Subcutaneous adipose tissue (tissue), 4 donors: ENCODE data around the gene TEX29. TPM values are rescaled to one million over a fixed set of nuclear protein-coding genes. Genes with fewer than 3 reads are reported as not detected.

Experiments
- total RNA-seq, 4 donors: library from RNA; depleted of rRNA; stranded (reverse); fragments of >200 nt; gene quantifications; one replicate each; pipeline ENCODE4 v1.1.0, GENCODE V29; 2016
- TF ChIP-seq, protein P1 (sequence below): fragments of 450-650 bp; IDR thresholded peaks from one replicate; pipeline ENCODE4 v1.5.1; 2016; ENCODE audit warnings: low read depth, mild to moderate bottlenecking, control low read depth, antibody characterized with exemption, moderate library complexity

Gene TEX29
- total RNA-seq, 4 donors from 2014 or later: not detected

DNA sequence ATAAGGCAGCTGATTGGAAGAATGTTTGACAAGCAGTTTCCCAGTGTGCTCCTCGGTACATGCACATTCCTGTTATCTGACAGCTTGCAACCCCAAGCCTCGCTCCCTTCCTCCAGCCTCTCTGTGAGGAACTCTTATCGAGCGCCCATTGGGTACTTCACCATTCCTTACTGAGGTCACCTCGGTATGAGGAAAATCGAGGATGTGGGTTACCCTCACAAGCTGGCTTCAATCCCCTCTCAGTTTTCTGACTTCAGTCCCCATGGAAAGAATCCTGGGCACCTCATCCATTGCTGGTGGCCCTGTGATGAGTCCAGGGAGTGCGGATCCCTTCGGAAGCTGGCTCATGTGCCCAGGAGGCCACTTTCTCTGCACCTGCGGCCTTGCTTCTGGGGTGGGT is 17.3 kb downstream of the TEX29 start:
- TF ChIP-seq, protein P1, sequence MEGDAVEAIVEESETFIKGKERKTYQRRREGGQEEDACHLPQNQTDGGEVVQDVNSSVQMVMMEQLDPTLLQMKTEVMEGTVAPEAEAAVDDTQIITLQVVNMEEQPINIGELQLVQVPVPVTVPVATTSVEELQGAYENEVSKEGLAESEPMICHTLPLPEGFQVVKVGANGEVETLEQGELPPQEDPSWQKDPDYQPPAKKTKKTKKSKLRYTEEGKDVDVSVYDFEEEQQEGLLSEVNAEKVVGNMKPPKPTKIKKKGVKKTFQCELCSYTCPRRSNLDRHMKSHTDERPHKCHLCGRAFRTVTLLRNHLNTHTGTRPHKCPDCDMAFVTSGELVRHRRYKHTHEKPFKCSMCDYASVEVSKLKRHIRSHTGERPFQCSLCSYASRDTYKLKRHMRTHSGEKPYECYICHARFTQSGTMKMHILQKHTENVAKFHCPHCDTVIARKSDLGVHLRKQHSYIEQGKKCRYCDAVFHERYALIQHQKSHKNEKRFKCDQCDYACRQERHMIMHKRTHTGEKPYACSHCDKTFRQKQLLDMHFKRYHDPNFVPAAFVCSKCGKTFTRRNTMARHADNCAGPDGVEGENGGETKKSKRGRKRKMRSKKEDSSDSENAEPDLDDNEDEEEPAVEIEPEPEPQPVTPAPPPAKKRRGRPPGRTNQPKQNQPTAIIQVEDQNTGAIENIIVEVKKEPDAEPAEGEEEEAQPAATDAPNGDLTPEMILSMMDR: no peak

DNA sequence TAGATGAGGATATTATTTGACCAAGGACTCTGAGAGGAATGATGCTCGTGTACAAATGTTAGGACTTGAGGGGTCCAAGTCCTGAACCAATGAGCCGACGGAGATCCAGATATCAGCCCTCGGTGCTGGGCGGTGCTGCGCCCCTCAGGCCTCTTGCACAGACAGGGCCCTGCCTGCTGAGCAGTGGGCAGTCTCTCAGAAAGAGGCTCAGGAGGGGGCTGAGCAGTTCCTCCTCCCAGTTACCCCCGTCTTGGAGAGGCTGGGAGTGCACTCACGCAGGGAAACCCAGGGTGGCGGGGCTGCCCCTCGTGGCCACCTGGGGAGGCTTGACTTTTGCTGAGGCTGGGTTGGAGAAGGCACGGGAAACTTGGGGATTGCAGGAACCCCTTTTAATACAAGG is 18.4 kb downstream of the TEX29 start:
- TF ChIP-seq, protein P1: no peak

DNA sequence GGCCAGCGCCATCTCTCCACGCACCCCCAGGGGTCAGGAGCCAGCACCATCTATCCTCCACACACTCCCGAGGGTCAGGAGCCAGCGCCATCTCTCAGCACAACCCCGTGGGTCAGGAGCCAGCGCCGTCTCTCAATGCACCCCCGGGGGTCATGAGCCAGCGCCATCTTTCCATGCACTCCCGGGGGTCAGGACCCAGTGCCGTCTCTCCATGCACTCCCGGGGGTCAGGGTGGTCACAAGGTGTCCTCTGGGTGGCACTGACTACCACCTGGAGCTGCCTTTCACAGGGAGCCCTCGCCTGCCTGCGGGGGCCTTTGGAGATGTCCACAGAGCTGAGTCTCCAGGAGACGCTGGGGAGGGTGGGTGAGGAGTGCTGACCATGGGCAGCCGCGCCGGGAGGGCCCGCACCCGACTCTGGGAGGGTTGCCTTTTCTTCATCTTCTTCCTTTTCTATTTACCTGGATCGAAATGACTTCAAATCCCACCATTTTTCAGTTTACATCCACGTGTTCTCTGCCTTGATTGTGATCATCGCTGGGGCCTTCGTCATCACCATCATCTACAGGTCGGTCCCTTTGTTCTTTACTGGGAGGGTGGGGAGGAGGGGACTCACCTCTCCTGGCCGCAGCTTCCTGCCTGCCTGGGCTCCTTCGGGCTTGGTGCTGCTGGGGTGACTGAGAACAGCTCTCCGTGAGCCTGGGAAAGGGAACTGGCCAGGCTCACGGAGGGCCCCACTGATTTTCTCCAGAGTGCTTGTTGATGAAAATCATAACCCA is 19.1 kb downstream of the TEX29 start:
- TF ChIP-seq, protein P1: no peak

DNA sequence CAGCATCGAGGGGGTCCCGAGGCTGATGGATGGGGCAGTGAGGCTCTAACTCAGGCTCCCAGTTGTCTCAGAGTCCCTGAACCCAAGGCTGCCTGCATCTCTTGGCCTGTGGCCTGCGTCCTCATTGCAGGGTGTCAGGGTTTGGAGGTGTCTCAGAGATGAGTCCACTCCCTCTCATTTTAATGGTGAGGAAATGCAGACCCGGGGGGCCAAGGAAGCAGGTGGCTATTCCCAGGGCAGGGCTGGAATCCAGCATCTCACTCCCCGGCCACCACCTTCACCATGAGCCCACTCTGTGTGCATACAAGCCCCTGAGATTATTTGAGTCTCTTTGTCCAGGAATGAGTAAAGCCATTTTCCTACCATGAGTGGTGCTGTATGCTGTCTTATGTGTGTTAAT is 21.4 kb downstream of the TEX29 start:
- TF ChIP-seq, protein P1: no peak

DNA sequence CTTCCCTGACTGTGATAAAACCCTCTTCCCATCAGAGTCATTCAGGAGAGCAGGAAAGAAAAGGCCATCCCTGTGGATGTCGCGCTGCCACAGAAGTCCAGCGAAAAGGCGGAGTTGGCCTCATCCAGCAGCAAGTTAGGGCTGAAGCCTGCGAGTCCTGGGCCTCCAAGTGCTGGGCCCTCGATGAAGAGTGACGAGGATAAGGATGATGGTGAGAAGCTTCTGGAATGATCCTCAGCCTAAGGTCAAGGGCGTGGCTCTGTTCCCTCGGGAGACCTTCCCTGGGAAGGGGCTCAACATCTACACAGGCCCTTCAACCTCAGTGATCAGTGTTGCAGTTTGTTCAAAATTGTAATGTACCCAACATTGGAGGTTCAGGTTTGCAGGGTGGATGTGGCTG is 22.3 kb downstream of the TEX29 start:
- TF ChIP-seq, protein P1: no peak

DNA sequence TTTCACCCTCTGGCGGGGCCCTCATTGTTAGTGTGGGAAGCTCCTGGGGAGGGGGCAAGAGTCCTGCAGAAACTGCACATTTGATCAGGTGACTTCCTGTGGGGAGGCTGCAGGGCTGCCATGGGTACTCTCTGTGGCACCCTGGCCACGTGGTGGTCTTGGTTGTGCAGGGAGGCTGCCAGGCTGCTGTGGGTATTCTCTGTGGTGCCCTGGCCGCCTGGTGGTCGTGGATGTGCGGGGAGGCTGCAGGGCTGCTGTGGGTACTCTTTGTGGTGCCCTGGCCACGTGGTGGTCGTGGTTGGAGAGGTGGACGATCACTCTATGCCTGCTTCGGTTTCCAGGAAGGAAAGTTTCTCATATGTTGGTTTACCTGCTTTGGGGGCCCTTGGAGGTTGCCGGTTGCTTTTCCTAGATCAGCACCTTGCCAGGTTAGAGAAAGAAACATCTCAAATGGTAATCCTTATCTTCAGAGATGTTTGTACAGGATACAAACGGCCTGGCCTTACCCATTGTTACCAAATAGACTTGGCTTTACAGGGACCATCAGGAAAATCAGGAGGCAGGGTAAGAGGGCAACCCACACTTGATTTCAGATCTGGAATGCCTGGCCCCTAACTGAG is 22.9 kb downstream of the TEX29 start:
- TF ChIP-seq, protein P1: no peak

DNA sequence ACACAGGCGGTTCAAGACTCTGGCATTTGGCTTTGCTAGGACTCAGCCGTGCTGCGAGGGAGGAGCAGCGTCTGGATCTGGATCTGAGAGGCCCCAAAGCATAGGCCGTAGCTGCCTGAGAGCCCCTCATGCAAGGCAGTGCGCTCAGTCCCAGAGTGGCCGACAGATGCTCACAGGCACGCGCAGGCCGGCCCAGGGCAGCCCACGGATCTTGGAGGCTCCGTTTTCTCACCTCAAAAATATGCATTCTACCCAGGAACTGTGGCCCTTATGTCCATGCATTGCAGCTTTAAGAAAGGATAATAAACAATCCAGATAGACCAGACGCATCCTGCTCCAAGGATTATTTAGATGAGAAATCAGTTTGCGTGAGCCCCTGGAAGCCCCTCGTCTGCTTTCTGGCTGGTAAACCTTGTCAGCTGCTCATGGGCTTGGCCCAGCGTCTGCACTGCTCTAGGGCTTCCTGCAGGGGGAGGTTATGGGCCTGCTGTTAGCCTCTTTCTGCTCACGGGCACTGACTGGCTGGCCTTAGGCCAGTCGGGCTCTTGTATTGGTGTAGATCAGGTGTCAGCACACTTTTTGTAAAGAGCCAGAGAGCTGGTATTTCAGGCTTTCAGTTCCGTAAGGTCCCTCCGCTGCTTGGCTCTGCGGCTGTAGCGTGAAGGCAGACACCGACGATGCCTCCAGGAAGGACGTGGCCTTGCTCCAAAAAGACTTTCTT is 24.2 kb downstream of the TEX29 start:
- TF ChIP-seq, protein P1: no peak
